ENCODE measurements around the gene TTC23L.

- TF ChIP-seq CTCF (IDR thresholded peaks at IDR 0.05) (no peak), POLR2A (IDR thresholded peaks at IDR 0.05) (no peak)
Measured at GRCh38 chr5:34894716-34895115, 55.8 kb downstream of the TTC23L start.

Data from thyroid gland (tissue), 4 donors.